SH-SY5Y (cell line): ENCODE measurements around the gene CHRM1.

Source experiments
- GATA2 ChIP-seq: IDR thresholded peaks from 2 replicates; pipeline ENCODE4 v1.6.1; 2011; ENCODE audit warnings: mild to moderate bottlenecking, low read depth, low read length
- GATA3 ChIP-seq: IDR thresholded peaks from 2 replicates; pipeline ENCODE4 v1.6.1; 2011; ENCODE audit warnings: low read depth, mild to moderate bottlenecking, low read length, moderate library complexity

GRCh38 chr11:62860835-62861563 lies 60.2 kb downstream of the CHRM1 start:
- TF ChIP-seq GATA3 = no peak
- TF ChIP-seq GATA2 = no peak
